HepG2 (cell line): ENCODE measurements around the gene KAT6B. TPM values are rescaled to one million over a fixed set of nuclear protein-coding genes. Genes with fewer than 3 reads are reported as not detected.

Experiments
- AHR ChIP-seq: IDR thresholded peaks from 2 replicates; pipeline ENCODE4 v1.6.1; 2018; ENCODE audit warnings: missing genetic modification reagents, missing compliant biosample characterization
- GZF1 ChIP-seq: sonication (generic); formaldehyde crosslinking; IDR thresholded peaks from 2 replicates; pipeline ENCODE4 v1.5.1; 2020; ENCODE audit warnings: mild to moderate bottlenecking, missing genetic modification reagents
- HMG20A ChIP-seq: IDR thresholded peaks from 2 replicates; pipeline ENCODE4 v1.6.1; 2016; ENCODE audit warnings: borderline replicate concordance
- HOXA3 ChIP-seq: sonication (generic); formaldehyde crosslinking; IDR thresholded peaks from 2 replicates; pipeline ENCODE4 v1.5.0; 2020; ENCODE audit warnings: missing genetic modification reagents
- HOXA5 ChIP-seq: sonication (generic); formaldehyde crosslinking; IDR thresholded peaks from 2 replicates; pipeline ENCODE4 v1.4.0; 2020; ENCODE audit warnings: missing genetic modification reagents
- JDP2 ChIP-seq: sonication (generic); formaldehyde crosslinking; IDR thresholded peaks from 2 replicates; pipeline ENCODE4 v1.8.1; 2022; ENCODE audit warnings: missing genetic modification reagents, borderline replicate concordance
- THAP11 ChIP-seq: IDR thresholded peaks from 2 replicates; pipeline ENCODE4 v1.6.1; 2016; ENCODE audit warnings: missing biosample characterization, missing genetic modification reagents
- ZBTB39 ChIP-seq: sonication (generic); formaldehyde crosslinking; IDR thresholded peaks from 2 replicates; pipeline ENCODE4 v1.5.0; 2020; ENCODE audit warnings: missing genetic modification reagents
- ZNF275 ChIP-seq: sonication (generic); formaldehyde crosslinking; IDR thresholded peaks from 2 replicates; pipeline ENCODE4 v1.8.0; 2022; ENCODE audit warnings: missing genetic modification reagents, mild to moderate bottlenecking, inconsistent platforms, borderline replicate concordance
- ZNF431 ChIP-seq: sonication (generic); formaldehyde crosslinking; IDR thresholded peaks from 2 replicates; pipeline ENCODE4 v1.9.0; 2022; ENCODE audit warnings: missing genetic modification reagents, low read depth, mild to moderate bottlenecking, borderline replicate concordance
- ZNF770 ChIP-seq: sonication (generic); formaldehyde crosslinking; IDR thresholded peaks from 2 replicates; pipeline ENCODE4 v1.5.0; 2020; ENCODE audit warnings: mild to moderate bottlenecking, missing genetic modification reagents
- polyA plus RNA-seq, 8 experiments: library from polyadenylated mRNA; depleted of rRNA in 3 of 8; stranded (reverse) in 7 of 8; unstranded in 1 of 8; fragments of >200 nt; fragmentation: Illumina TruSeq in 4 of 8; extraction: Trizol in 4 of 8; gene quantifications; 2 replicates each; pipeline versions ENCODE4 v1.2.1 to v1.2.3, GENCODE V29; 2011 to 2016; ENCODE audit warnings: low read depth in 4 of 8, missing spikeins in 1 of 8, mixed read lengths in 1 of 8; ENCODE audit not compliant: insufficient read depth in 1 of 8
- total RNA-seq, 5 experiments: library from RNA; depleted of rRNA; stranded (reverse); fragments of >200 nt; fragmentation: Illumina TruSeq; extraction: Trizol; gene quantifications; 2 replicates each; pipeline ENCODE4 v1.2.3, GENCODE V29; 2016; ENCODE audit warnings: low read depth in 1 of 5
- TF ChIP-seq, protein P1 (sequence below): sonication (generic); formaldehyde crosslinking; IDR thresholded peaks from 2 replicates; pipeline ENCODE4 v1.5.1; 2020; ENCODE audit warnings: mild to moderate bottlenecking, moderate library complexity, missing genetic modification reagents
- TF ChIP-seq, protein P2 (sequence below): sonication (generic); formaldehyde crosslinking; IDR thresholded peaks from 2 replicates; pipeline ENCODE4 v1.5.0; 2020; ENCODE audit warnings: missing genetic modification reagents
- TF ChIP-seq, protein P3 (sequence below): sonication (generic); formaldehyde crosslinking; conservative IDR thresholded peaks from 2 replicates; pipeline ENCODE4 v1.4.0; 2020; ENCODE audit warnings: mild to moderate bottlenecking, missing genetic modification reagents, moderate library complexity
- TF ChIP-seq, protein P4 (sequence below): sonication (generic); formaldehyde crosslinking; IDR thresholded peaks from 2 replicates; pipeline ENCODE4 v1.5.0; 2020; ENCODE audit warnings: missing genetic modification reagents

KAT6B gene
- total and polyA plus RNA-seq, 2 of the 13 experiments (the other 11 are each of a cell fraction or from before 2014, with no cell fraction given): 3.0 to 9.5 TPM

DNA sequence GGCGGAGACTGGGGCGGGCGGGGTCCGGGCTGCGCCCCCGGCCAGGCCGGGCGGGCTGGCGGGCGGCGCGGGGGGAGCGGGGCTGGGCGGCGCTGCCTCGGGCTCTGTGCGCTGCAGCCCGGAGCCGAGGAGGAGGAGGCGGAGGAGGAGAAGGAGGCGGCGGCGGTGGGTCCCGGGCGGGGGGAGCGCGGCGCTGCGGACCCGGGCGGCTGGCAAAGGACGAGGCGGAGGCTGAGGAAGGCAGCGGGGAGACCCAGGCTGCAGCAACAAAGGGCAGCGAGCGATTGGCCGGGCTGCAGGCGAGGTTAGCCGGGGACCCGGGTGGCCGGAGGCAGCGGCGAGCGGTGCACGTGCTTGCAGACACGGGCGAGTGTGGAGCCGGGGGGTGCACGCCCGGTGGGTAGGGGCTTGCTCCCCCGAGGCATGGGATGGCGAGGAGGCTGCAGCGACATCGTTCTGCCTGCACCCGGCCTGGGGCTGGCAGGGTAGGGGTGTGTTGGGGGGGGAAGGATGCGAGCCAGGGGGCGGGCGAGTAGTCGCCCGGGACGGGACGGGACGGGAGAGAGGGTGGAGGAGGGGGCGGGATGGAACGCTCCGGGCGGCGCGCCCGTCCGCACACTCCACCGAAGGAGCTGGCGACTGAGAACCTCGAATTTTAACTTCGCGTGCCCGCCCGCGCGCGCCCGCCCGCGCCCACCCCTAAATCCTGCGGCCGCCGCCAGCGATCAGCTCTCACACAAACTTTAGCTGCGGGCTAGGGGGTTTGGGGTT, 844 bp upstream of the KAT6B start (continued):
- TF ChIP-seq ZBTB39 (CRISPR knock-in tag): no peak
- TF ChIP-seq GZF1 (CRISPR knock-in tag): no peak
- no peak for TF ChIP-seq JDP2
- 0 out of 2 replicates have a peak, but pooled peaks have one; percentile 1 for TF ChIP-seq HOXA5 (CRISPR knock-in tag)
- TF ChIP-seq THAP11 (CRISPR knock-in tag): no peak
- TF ChIP-seq, protein P1, sequence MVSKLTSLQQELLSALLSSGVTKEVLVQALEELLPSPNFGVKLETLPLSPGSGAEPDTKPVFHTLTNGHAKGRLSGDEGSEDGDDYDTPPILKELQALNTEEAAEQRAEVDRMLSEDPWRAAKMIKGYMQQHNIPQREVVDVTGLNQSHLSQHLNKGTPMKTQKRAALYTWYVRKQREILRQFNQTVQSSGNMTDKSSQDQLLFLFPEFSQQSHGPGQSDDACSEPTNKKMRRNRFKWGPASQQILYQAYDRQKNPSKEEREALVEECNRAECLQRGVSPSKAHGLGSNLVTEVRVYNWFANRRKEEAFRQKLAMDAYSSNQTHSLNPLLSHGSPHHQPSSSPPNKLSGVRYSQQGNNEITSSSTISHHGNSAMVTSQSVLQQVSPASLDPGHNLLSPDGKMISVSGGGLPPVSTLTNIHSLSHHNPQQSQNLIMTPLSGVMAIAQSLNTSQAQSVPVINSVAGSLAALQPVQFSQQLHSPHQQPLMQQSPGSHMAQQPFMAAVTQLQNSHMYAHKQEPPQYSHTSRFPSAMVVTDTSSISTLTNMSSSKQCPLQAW (CRISPR knock-in tag): peak; percentile 24; the same call in 1 of the 2 replicates
- no peak for TF ChIP-seq HMG20A
- TF ChIP-seq, protein P2, sequence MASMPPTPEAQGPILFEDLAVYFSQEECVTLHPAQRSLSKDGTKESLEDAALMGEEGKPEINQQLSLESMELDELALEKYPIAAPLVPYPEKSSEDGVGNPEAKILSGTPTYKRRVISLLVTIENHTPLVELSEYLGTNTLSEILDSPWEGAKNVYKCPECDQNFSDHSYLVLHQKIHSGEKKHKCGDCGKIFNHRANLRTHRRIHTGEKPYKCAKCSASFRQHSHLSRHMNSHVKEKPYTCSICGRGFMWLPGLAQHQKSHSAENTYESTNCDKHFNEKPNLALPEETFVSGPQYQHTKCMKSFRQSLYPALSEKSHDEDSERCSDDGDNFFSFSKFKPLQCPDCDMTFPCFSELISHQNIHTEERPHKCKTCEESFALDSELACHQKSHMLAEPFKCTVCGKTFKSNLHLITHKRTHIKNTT: no peak
- peak; percentile 63; the same call in 1 of the 2 replicates for TF ChIP-seq ZNF431 (CRISPR knock-in tag)
- no peak for TF ChIP-seq ZNF275
- TF ChIP-seq, protein P3, sequence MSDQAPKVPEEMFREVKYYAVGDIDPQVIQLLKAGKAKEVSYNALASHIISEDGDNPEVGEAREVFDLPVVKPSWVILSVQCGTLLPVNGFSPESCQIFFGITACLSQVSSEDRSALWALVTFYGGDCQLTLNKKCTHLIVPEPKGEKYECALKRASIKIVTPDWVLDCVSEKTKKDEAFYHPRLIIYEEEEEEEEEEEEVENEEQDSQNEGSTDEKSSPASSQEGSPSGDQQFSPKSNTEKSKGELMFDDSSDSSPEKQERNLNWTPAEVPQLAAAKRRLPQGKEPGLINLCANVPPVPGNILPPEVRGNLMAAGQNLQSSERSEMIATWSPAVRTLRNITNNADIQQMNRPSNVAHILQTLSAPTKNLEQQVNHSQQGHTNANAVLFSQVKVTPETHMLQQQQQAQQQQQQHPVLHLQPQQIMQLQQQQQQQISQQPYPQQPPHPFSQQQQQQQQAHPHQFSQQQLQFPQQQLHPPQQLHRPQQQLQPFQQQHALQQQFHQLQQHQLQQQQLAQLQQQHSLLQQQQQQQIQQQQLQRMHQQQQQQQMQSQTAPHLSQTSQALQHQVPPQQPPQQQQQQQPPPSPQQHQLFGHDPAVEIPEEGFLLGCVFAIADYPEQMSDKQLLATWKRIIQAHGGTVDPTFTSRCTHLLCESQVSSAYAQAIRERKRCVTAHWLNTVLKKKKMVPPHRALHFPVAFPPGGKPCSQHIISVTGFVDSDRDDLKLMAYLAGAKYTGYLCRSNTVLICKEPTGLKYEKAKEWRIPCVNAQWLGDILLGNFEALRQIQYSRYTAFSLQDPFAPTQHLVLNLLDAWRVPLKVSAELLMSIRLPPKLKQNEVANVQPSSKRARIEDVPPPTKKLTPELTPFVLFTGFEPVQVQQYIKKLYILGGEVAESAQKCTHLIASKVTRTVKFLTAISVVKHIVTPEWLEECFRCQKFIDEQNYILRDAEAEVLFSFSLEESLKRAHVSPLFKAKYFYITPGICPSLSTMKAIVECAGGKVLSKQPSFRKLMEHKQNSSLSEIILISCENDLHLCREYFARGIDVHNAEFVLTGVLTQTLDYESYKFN (CRISPR knock-in tag): peak; percentile 21; the same call in 1 of the 2 replicates
- TF ChIP-seq, protein P4, sequence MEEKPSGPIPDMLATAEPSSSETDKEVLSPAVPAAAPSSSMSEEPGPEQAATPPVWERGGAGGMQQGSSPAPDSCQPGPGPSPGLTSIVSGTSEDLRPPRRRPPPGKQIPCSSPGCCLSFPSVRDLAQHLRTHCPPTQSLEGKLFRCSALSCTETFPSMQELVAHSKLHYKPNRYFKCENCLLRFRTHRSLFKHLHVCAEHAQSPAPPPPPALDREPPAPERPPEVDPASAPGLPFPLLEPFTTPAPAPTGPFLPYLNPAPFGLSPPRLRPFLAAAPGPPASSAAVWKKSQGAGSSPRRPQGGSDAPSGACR (CRISPR knock-in tag): 0 out of 2 replicates have a peak, but pooled peaks have one; percentile 21
- no peak for TF ChIP-seq ZNF770 (CRISPR knock-in tag)
- TF ChIP-seq HOXA3 (CRISPR knock-in tag): no peak
- TF ChIP-seq AHR (CRISPR knock-in tag): no peak; the same call in 1 of the 2 replicates
